NCI-H146 treated with DMSO at 0.1 percent for 48 hours (cell line): ENCODE measurements around the gene MOCS2.

Experiments used
- DNase-seq: peaks from one replicate; lab custom pipeline; 2025; ENCODE audit not compliant: unreplicated experiment; lab: John Stamatoyannopoulos, UW

The MOCS2 gene

DNA sequence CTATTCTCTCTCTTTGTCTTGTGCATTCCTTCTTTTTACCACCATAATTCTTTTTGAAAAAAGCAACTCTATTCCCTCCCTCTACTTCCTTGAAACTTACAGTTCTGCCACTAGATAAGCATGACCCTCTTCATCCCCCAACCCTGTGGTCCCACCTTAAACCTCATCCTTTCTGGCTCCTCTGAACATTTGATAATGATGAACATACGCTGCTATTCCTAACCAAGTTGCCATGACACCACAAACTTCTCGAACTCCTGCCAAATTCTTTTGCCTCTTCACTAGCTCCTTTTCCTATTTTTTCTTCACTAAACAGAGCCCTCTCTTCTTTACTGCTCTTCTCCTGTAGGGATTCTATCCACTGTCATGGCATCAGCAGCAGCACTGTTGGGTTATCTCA is 57.1 kb downstream of the MOCS2 start:
- no peak for DNase-seq

DNA sequence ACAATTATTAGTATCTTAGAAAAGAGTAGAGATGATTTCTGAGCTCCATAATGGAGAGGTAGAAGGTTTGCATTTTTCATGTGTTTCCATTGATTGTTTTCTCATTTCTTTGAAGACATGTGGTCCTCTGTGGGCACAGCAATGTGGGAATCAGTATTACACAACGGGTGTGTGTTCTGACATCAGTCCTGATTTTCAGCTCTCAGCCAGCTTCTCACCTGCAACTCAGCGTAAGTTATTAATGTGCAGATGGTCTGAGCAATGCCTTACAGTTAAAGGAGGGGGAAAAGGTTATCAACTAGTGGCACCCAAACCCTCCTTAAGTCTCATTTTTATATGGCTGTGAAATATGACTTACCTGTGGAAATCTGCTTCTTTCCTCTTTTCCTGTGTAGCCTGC is 61.3 kb downstream of the MOCS2 start:
- DNase-seq, result no peak
